HFF-Myc (cell line): ENCODE data around the gene DLG1.
"Not testable (repeated sequence)": the region's sequence is repeated elsewhere in the genome, so short reads cannot be mapped to it uniquely, and the experiment has no call there.

ENCODE experiments used
- DNase-seq: peaks from one replicate; pipeline ENCODE4 v3.0.0-alpha.2; 2011; ENCODE audit warnings: low read depth; ENCODE audit errors: extremely low read depth
- H3K4me3 ChIP-seq: replicated peaks from 2 replicates; pipeline ENCODE4 v1.5.1; 2011; ENCODE audit warnings: low read depth, mild to moderate bottlenecking, control low read depth, low read length
- CTCF ChIP-seq: IDR thresholded peaks from 2 replicates; pipeline ENCODE4 v1.5.1; 2012; ENCODE audit warnings: mild to moderate bottlenecking, low read depth, low read length, control low read depth; ENCODE audit errors: missing control alignments

Gene DLG1

GRCh38 chr3:197041875-197042488 lies 256.4 kb downstream of the DLG1 start:
- no peak overlapping the region for H3K4me3 ChIP-seq
- no peak for TF ChIP-seq CTCF
- no peak for DNase-seq

- TF ChIP-seq CTCF: no peak
- no peak for DNase-seq
- no peak overlapping the region for H3K4me3 ChIP-seq
Measured at GRCh38 chr3:197040658-197041057, 257.8 kb downstream of the DLG1 start.

GRCh38 chr3:197038679-197039462 lies 259.5 kb downstream of the DLG1 start:
- TF ChIP-seq CTCF: no peak
- no peak overlapping the region for H3K4me3 ChIP-seq
- DNase-seq: no peak

GRCh38 chr3:197035577-197035976 lies 262.8 kb downstream of the DLG1 start:
- H3K4me3 ChIP-seq: no peak overlapping the region
- no peak for DNase-seq
- TF ChIP-seq CTCF: no peak

- DNase-seq, H3K4me3 ChIP-seq: not testable (repeated sequence)
Measured at GRCh38 chr3:197034778-197035177, 263.6 kb downstream of the DLG1 start.

- not testable (repeated sequence) for DNase-seq, H3K4me3 ChIP-seq
Measured at GRCh38 chr3:197033764-197034163, 264.6 kb downstream of the DLG1 start.

GRCh38 chr3:197031315-197032285 lies 266.8 kb downstream of the DLG1 start:
- DNase-seq: peak; percentile 87
- no peak for TF ChIP-seq CTCF
- no peak overlapping the region for H3K4me3 ChIP-seq
